Measurements from ENCODE around the gene TNRC6C. TPM values are rescaled to one million over a fixed set of nuclear protein-coding genes. Genes with fewer than 3 reads are reported as not detected.
"Not testable (repeated sequence)": the region's sequence is repeated elsewhere in the genome, so short reads cannot be mapped to it uniquely, and the experiment has no call there.

TNRC6C gene
- total RNA-seq, 1 experiment from 2014 or later = 9.6 TPM

- no peak overlapping the region for H3K4me3 ChIP-seq
- H3K4me1 ChIP-seq (replicated peaks) = peaks cover 14% of the 10 kb centered on the region
- H3K27ac ChIP-seq = no peak overlapping the region
- no peaks in the 10 kb centered on the region for H3K36me3 ChIP-seq
- H3K9me3 ChIP-seq (replicated peaks) = no peaks in the 10 kb centered on the region
- no peak for DNase-seq (ENCODE audit: low read depth in 1 of 2, low spot score in 2 of 2)
- H3K27me3 ChIP-seq (replicated peaks) = peaks cover 56% of the 10 kb centered on the region
Observed at GRCh38 chr17:78133179-78133951, 174.9 kb downstream of the TNRC6C start.

GRCh38 chr17:78133971-78134898 lies 175.7 kb downstream of the TNRC6C start:
- H3K27me3 ChIP-seq (replicated peaks) = peaks cover 48% of the 10 kb centered on the region
- DNase-seq (ENCODE audit: low read depth in 1 of 2, low spot score in 2 of 2) = no peak
- H3K4me3 ChIP-seq = no peak overlapping the region

GRCh38 chr17:78134899-78135385 lies 176.4 kb downstream of the TNRC6C start:
- Histone ChIP-seq H3K9me3 (replicated peaks) (no peaks in the 10 kb centered on the region), H3K27me3 (replicated peaks) (peaks cover 42% of the 10 kb centered on the region), H3K4me1 (replicated peaks) (peaks cover 5% of the 10 kb centered on the region), H3K27ac (no peak overlapping the region), H3K4me3 (no peak overlapping the region), H3K36me3 (no peaks in the 10 kb centered on the region)
- DNase-seq (ENCODE audit: low read depth in 1 of 2, low spot score in 2 of 2) = no peak

More at GRCh38 chr17:78133971-78134898, 175.7 kb downstream of the TNRC6C start:
- H3K4me1 ChIP-seq (replicated peaks) = peaks cover 6% of the 10 kb centered on the region
- H3K27ac ChIP-seq = no peak overlapping the region
- no peaks in the 10 kb centered on the region for H3K9me3 ChIP-seq (replicated peaks)
- H3K36me3 ChIP-seq = no peaks in the 10 kb centered on the region

- H3K36me3 ChIP-seq = no peaks in the 10 kb centered on the region
- peaks cover 34% of the 10 kb centered on the region for H3K27me3 ChIP-seq (replicated peaks)
- H3K4me1 ChIP-seq (replicated peaks) = peaks cover 10% of the 10 kb centered on the region
- DNase-seq (ENCODE audit: low read depth in 1 of 2, low spot score in 2 of 2) = no peak
- H3K27ac ChIP-seq = no peak overlapping the region
- no peaks in the 10 kb centered on the region for H3K9me3 ChIP-seq (replicated peaks)
- no peak overlapping the region for H3K4me3 ChIP-seq
Observed at GRCh38 chr17:78135858-78136500, 177.5 kb downstream of the TNRC6C start.

- no peak overlapping the region for H3K4me3 ChIP-seq
- H3K9me3 ChIP-seq (replicated peaks) = no peaks in the 10 kb centered on the region
- peaks cover 17% of the 10 kb centered on the region for H3K27me3 ChIP-seq (replicated peaks)
- DNase-seq (ENCODE audit: low read depth in 1 of 2, low spot score in 2 of 2) = no peak
- no peaks in the 10 kb centered on the region for H3K36me3 ChIP-seq
- no peak overlapping the region for H3K27ac ChIP-seq
- peaks cover 5% of the 10 kb centered on the region for H3K4me1 ChIP-seq (replicated peaks)
Observed at GRCh38 chr17:78137392-78138203, 179.1 kb downstream of the TNRC6C start.

- Histone ChIP-seq H3K4me1 (replicated peaks) (peaks cover 5% of the 10 kb centered on the region), H3K27me3 (replicated peaks) (peaks cover 9% of the 10 kb centered on the region; the same call in 1 of the 2 replicates), H3K36me3 (no peaks in the 10 kb centered on the region), H3K27ac (no peak overlapping the region), H3K9me3 (replicated peaks) (no peaks in the 10 kb centered on the region), H3K4me3 (no peak overlapping the region)
- DNase-seq (ENCODE audit: low read depth in 1 of 2, low spot score in 2 of 2) = no peak
Observed at GRCh38 chr17:78138204-78139060, 179.9 kb downstream of the TNRC6C start.

GRCh38 chr17:78139861-78140168 lies 181.3 kb downstream of the TNRC6C start:
- DNase-seq (ENCODE audit: low read depth in 1 of 2, low spot score in 2 of 2); H3K27ac ChIP-seq; H3K27me3 ChIP-seq (replicated peaks); H3K4me3 ChIP-seq; H3K9me3 ChIP-seq (replicated peaks); H3K36me3 ChIP-seq: not testable (repeated sequence)
- H3K4me1 ChIP-seq (replicated peaks) = peaks cover 13% of the 10 kb centered on the region

GRCh38 chr17:78140169-78141051 lies 181.9 kb downstream of the TNRC6C start:
- peak; percentile 53 to 93 for DNase-seq (ENCODE audit: low read depth in 1 of 2, low spot score in 2 of 2)
- H3K4me3 ChIP-seq = no peak overlapping the region
- no peaks in the 10 kb centered on the region for H3K9me3 ChIP-seq (replicated peaks)
- H3K4me1 ChIP-seq (replicated peaks) = peaks cover 13% of the 10 kb centered on the region
- H3K36me3 ChIP-seq = no peaks in the 10 kb centered on the region
- no peaks in the 10 kb centered on the region for H3K27me3 ChIP-seq (replicated peaks)
- no peak overlapping the region for H3K27ac ChIP-seq

- H3K27ac ChIP-seq = no peak overlapping the region
- H3K36me3 ChIP-seq = no peaks in the 10 kb centered on the region
- no peaks in the 10 kb centered on the region for H3K9me3 ChIP-seq (replicated peaks)
- peaks cover 13% of the 10 kb centered on the region for H3K4me1 ChIP-seq (replicated peaks)
- H3K4me3 ChIP-seq = no peak overlapping the region
- no peak for DNase-seq (ENCODE audit: low read depth in 1 of 2, low spot score in 2 of 2)
- H3K27me3 ChIP-seq (replicated peaks) = no peaks in the 10 kb centered on the region
Observed at GRCh38 chr17:78141437-78142118, 183.1 kb downstream of the TNRC6C start.

GRCh38 chr17:78142119-78142861 lies 183.8 kb downstream of the TNRC6C start:
- no peaks in the 10 kb centered on the region for H3K27me3 ChIP-seq (replicated peaks)
- H3K4me3 ChIP-seq = no peak overlapping the region

More at GRCh38 chr17:78142119-78142861, 183.8 kb downstream of the TNRC6C start:
- no peak for DNase-seq (ENCODE audit: low read depth in 1 of 2, low spot score in 2 of 2)
- no peak overlapping the region for H3K27ac ChIP-seq
- H3K9me3 ChIP-seq (replicated peaks) = no peaks in the 10 kb centered on the region
- H3K36me3 ChIP-seq = no peaks in the 10 kb centered on the region
- H3K4me1 ChIP-seq (replicated peaks) = peaks cover 13% of the 10 kb centered on the region
